SK-N-MC (cell line): Measurements from ENCODE around the gene PDCD11.

Experiments
- EZH2 ChIP-seq: fragments of 200-600 bp; sonication (generic); IDR thresholded peaks from one replicate; pipeline ENCODE4 v1.6.1; 2017; ENCODE audit warnings: antibody characterized with exemption
- FOXP2 ChIP-seq: optimal IDR thresholded peaks from 2 replicates; pipeline ENCODE3; 2011; ENCODE audit warnings: mild to moderate bottlenecking, moderate library complexity; ENCODE audit not compliant: insufficient read depth; ENCODE audit errors: extremely low read length, control extremely low read depth
- POLR2AphosphoS5 ChIP-seq: IDR thresholded peaks from 2 replicates; pipeline ENCODE4 v1.6.1; 2012; ENCODE audit warnings: mild to moderate bottlenecking, low read depth, low read length, borderline replicate concordance

- TF ChIP-seq EZH2: no peak
- TF ChIP-seq POLR2AphosphoS5: no peak
- no peak for TF ChIP-seq FOXP2
Measured at GRCh38 chr10:103423748-103424147, 27.3 kb downstream of the PDCD11 start.
